Epithelial cell of esophagus (primary cell): ENCODE results near the gene SELPLG.

Source experiments
- DNase-seq: peaks from one replicate; pipeline ENCODE4 v3.0.0; 2010; ENCODE audit warnings: low read depth
- H3K4me3 ChIP-seq: 2 replicates; pipeline ENCODE4 v1.5.1; 2011; ENCODE audit warnings: mild to moderate bottlenecking, low read length, control low read depth
- CTCF ChIP-seq: IDR thresholded peaks from 2 replicates; pipeline ENCODE4 v1.5.1; 2011; ENCODE audit warnings: low read depth, mild to moderate bottlenecking, low read length, control low read depth, inconsistent platforms; ENCODE audit not compliant: insufficient read depth; ENCODE audit errors: missing control alignments

Gene SELPLG

GRCh38 chr12:108642269-108642870 lies 8.7 kb upstream of the SELPLG start:
- H3K4me3 ChIP-seq, result no peak overlapping the region
- no peak for TF ChIP-seq CTCF

GRCh38 chr12:108641446-108642268 lies 8.0 kb upstream of the SELPLG start:
- TF ChIP-seq CTCF, result no peak
- no peak for DNase-seq
- H3K4me3 ChIP-seq, result no peak overlapping the region

More at GRCh38 chr12:108642269-108642870, 8.7 kb upstream of the SELPLG start:
- DNase-seq, result no peak

GRCh38 chr12:108640802-108641445 lies 7.2 kb upstream of the SELPLG start:
- no peak overlapping the region for H3K4me3 ChIP-seq
- no peak for TF ChIP-seq CTCF
- DNase-seq, result no peak

GRCh38 chr12:108638997-108639822 lies 5.5 kb upstream of the SELPLG start:
- no peak for DNase-seq
- TF ChIP-seq CTCF, result no peak
- H3K4me3 ChIP-seq, result no peak overlapping the region

GRCh38 chr12:108638141-108638827 lies 4.6 kb upstream of the SELPLG start:
- no peak overlapping the region for H3K4me3 ChIP-seq
- TF ChIP-seq CTCF, result no peak
- DNase-seq, result no peak

- DNase-seq, result no peak
- H3K4me3 ChIP-seq, result no peak overlapping the region
- TF ChIP-seq CTCF, result no peak
Measured at GRCh38 chr12:108637222-108637971, 3.7 kb upstream of the SELPLG start.
